CD4-positive, alpha-beta T cell (primary cell): ENCODE measurements around the gene TBPL1. TPM values are rescaled to one million over a fixed set of nuclear protein-coding genes. Genes with fewer than 3 reads are reported as not detected.

Experiments used
- ATAC-seq: fragments of 200-7000 bp; cut with Tn5 transposase; one replicate; pipeline ENCODE4 v1.10.0; 2022; ENCODE audit warnings: mild to moderate bottlenecking; ENCODE audit not compliant: poor library complexity
- CTCF ChIA-PET: fragments of 350-600 bp; sonication (Branson Sonifier 250); formaldehyde crosslinking; loops from one replicate; lab custom pipeline; 2021; ENCODE audit warnings: antibody characterized with exemption, inconsistent platforms; lab: Charles Lee
- POLR2A ChIA-PET: fragments of 350-600 bp; sonication (Branson Sonifier 250); formaldehyde crosslinking; loops from one replicate; lab custom pipeline; 2021; ENCODE audit warnings: antibody characterized with exemption, inconsistent platforms; lab: Charles Lee
- DNase-seq, 14 experiments: peaks; one replicate each; pipeline ENCODE4 v3.0.0-alpha.2; 2013 to 2020; ENCODE audit warnings: mixed read lengths in 2 of 14
- H3K27ac ChIP-seq, 2 donors: one replicate each; pipeline versions ENCODE4 v1.5.1 to v1.7.0; 2013; ENCODE audit warnings: low read length in 2 of 2, low read depth in 1 of 2, mild to moderate bottlenecking in 1 of 2
- H3K27me3 ChIP-seq, 2 experiments: 1 replicate in 1 of 2; 2 replicates in 1 of 2; pipeline versions ENCODE4 v1.6.1 to v1.7.0; 2013; ENCODE audit warnings: low read length in 2 of 2, control low read depth in 1 of 2, mild to moderate bottlenecking in 1 of 2, moderate library complexity in 1 of 2; ENCODE audit not compliant: insufficient read depth in 2 of 2, control insufficient read depth in 1 of 2
- H3K36me3 ChIP-seq: one replicate; pipeline ENCODE4 v1.6.1; 2013; ENCODE audit warnings: low read length, control low read depth; ENCODE audit not compliant: insufficient read depth
- H3K4me1 ChIP-seq: one replicate; pipeline ENCODE4 v1.6.1; 2013; ENCODE audit warnings: low read length, control low read depth; ENCODE audit not compliant: insufficient read depth
- H3K4me3 ChIP-seq: one replicate; pipeline ENCODE4 v1.5.1; 2013; ENCODE audit warnings: mild to moderate bottlenecking, low read length, moderate library complexity
- H3K9me3 ChIP-seq, 2 experiments: 1 replicate in 1 of 2; 2 replicates in 1 of 2; pipeline versions ENCODE4 v1.6.1 to v1.7.0; 2013; ENCODE audit warnings: low read length in 2 of 2, mild to moderate bottlenecking in 2 of 2, control low read depth in 1 of 2, moderate library complexity in 1 of 2; ENCODE audit not compliant: control insufficient read depth in 1 of 2, insufficient read depth in 1 of 2
- H3K27ac Mint-ChIP-seq: one replicate; pipeline ENCODE4 v1.8.0; 2020; ENCODE audit warnings: mixed read lengths
- H3K27me3 Mint-ChIP-seq: one replicate; pipeline ENCODE4 v1.8.0; 2021; ENCODE audit warnings: mixed read lengths
- H3K36me3 Mint-ChIP-seq: one replicate; pipeline ENCODE4 v1.8.0; 2021; ENCODE audit warnings: low read depth, mixed read lengths
- H3K4me1 Mint-ChIP-seq: one replicate; pipeline ENCODE4 v1.8.0; 2021; ENCODE audit warnings: low read depth, mixed read lengths
- H3K4me3 Mint-ChIP-seq: one replicate; pipeline ENCODE4 v1.8.0; 2020; ENCODE audit warnings: mild to moderate bottlenecking, mixed read lengths
- H3K9me3 Mint-ChIP-seq: one replicate; pipeline ENCODE4 v1.8.0; 2020; ENCODE audit warnings: mixed read lengths
- CTCF ChIP-seq: fragments of 200-600 bp; IDR thresholded peaks from one replicate; pipeline ENCODE4 v1.8.0; 2022; ENCODE audit warnings: antibody characterized with exemption, mild to moderate bottlenecking
- intact Hi-C, 2 experiments: fragments of 100-400 bp; cut with DNase I in 1 of 2; cut with micrococcal nuclease in 1 of 2; formaldehyde crosslinking; loops; one replicate each; pipeline versions ENCODE4 v1.15.1 to v1.9.0; 2023 to 2025; cut with DNase I, micrococcal nuclease
- total RNA-seq, 174 experiments: library from RNA in 2 of 174; stranded (reverse) in 2 of 174; gene quantifications; one replicate each; pipeline ENCODE4 v1.2.3 and lab custom pipeline; 2021 to 2026

Gene TBPL1
- total RNA-seq, 2 experiments from 2014 or later: 34.7 to 37.3 TPM

GRCh38 chr6:133972388-133972787 is 19.4 kb downstream of the TBPL1 start:
- DNase-seq (no peak), ATAC-seq (no peak)
- H3K4me1 ChIP-seq: peaks cover 4% of the 10 kb centered on the region
- H3K36me3 Mint-ChIP-seq: peaks cover 4% of the 10 kb centered on the region
- H3K27ac ChIP-seq: no peak overlapping the region
- H3K4me3 Mint-ChIP-seq: no peak overlapping the region
- H3K9me3 ChIP-seq: no peaks in the 10 kb centered on the region
- no peaks in the 10 kb centered on the region for H3K27me3 ChIP-seq
- peaks cover 59% of the 10 kb centered on the region for H3K4me1 Mint-ChIP-seq
- intact Hi-C loops: loop anchor here (2.0 to 10.0 kb wide), 3 partner anchors 20 to 122 kb away; partner anchors contain the start of gene TBPL1 (in 1 of the 2)
- ChIA-PET CTCF (interaction anchor here (0.8 to 2.4 kb wide), 5 partner anchors 9 to 18 kb away, joined by 3 to 9 read pairs (median 7); no protein-coding TSS in a partner anchor), POLR2A (interaction anchor here (1.9 kb wide), 1 partner anchor 20 kb away, joined by 10 read pairs; the partner anchor contains the start of gene TBPL1)
- H3K9me3 Mint-ChIP-seq: no peaks in the 10 kb centered on the region
- peak overlapping the region; percentile 71 for H3K27ac Mint-ChIP-seq
- TF ChIP-seq CTCF: no peak
- H3K36me3 ChIP-seq: no peaks in the 10 kb centered on the region
- H3K27me3 Mint-ChIP-seq: no peaks in the 10 kb centered on the region
- no peak overlapping the region for H3K4me3 ChIP-seq

- intact Hi-C loops: loop anchor here (1.0 to 10.0 kb wide), 7 partner anchors 21 to 124 kb away; partner anchors contain the start of gene TBPL1 (in 1 of the 2)
- Histone ChIP-seq H3K27ac (no peak overlapping the region), H3K36me3 (no peaks in the 10 kb centered on the region), H3K4me3 (no peak overlapping the region), H3K27me3 (no peaks in the 10 kb centered on the region), H3K9me3 (no peaks in the 10 kb centered on the region), H3K4me1 (peaks cover 9% of the 10 kb centered on the region)
- DNase-seq (peak in 3 of 14 experiments; percentile 54 to 74 (median 69)), ATAC-seq (peak; percentile 84)
- Mint-ChIP-seq H3K36me3 (peaks cover 4% of the 10 kb centered on the region), H3K4me1 (peaks cover 58% of the 10 kb centered on the region), H3K27ac (peak overlapping the region; percentile 16), H3K27me3 (no peaks in the 10 kb centered on the region), H3K4me3 (no peak overlapping the region), H3K9me3 (no peaks in the 10 kb centered on the region)
- POLR2A ChIA-PET: interaction anchor here (0.7 to 1.9 kb wide), 2 partner anchors 19 to 21 kb away, joined by 3 to 10 read pairs; partner anchors contain the start of gene TBPL1
- CTCF ChIA-PET: interaction anchor here (0.5 to 2.4 kb wide), 16 partner anchors 9 to 1022 kb away, joined by 3 to 12 read pairs (median 5); partner anchors contain the start of gene TBPL1
- peak; percentile 92 for TF ChIP-seq CTCF
Measured at GRCh38 chr6:133973109-133973971, 20.3 kb downstream of the TBPL1 start.

- H3K4me1 Mint-ChIP-seq: peaks cover 44% of the 10 kb centered on the region
Measured at GRCh38 chr6:133977983-133978895, 25.2 kb downstream of the TBPL1 start.

More at GRCh38 chr6:133977983-133978895, 25.2 kb downstream of the TBPL1 start:
- Histone ChIP-seq H3K4me1 (peaks cover 8% of the 10 kb centered on the region), H3K36me3 (peaks cover 4% of the 10 kb centered on the region), H3K9me3 (no peaks in the 10 kb centered on the region), H3K27ac (no peak overlapping the region), H3K27me3 (no peaks in the 10 kb centered on the region), H3K4me3 (no peak overlapping the region)
- ChIA-PET POLR2A (interaction anchor here (1.0 kb wide), 1 partner anchor 26 kb away, joined by 3 read pairs; the partner anchor contains the start of gene TBPL1), CTCF (interaction anchor here (0.8 to 1.0 kb wide), 2 partner anchors 37 to 57 kb away, joined by 3 read pairs; no protein-coding TSS in a partner anchor)
- Mint-ChIP-seq H3K27me3 (no peaks in the 10 kb centered on the region), H3K36me3 (peaks cover 24% of the 10 kb centered on the region), H3K4me3 (no peak overlapping the region), H3K9me3 (no peaks in the 10 kb centered on the region), H3K27ac (no peak overlapping the region)
- intact Hi-C loops: loop anchor here in 1 of 2 experiments (10.0 kb wide), 1 partner anchor 117 kb away; no protein-coding TSS in a partner anchor
- DNase-seq (peak in 1 of 14 experiments; percentile 14), ATAC-seq (no peak)
- no peak for TF ChIP-seq CTCF
